ENCODE measurements around the gene HS1BP3. TPM values are rescaled to one million over a fixed set of nuclear protein-coding genes. Genes with fewer than 3 reads are reported as not detected.

Gene HS1BP3
- total and polyA plus RNA-seq, 2 of the 4 experiments (the other 2 are of a cell fraction) = 9.0 to 14.8 TPM

GRCh38 chr2:20606198-20606597 is 44.7 kb downstream of the HS1BP3 start:
- H2AK9ac ChIP-seq (replicated peaks; ENCODE audit: low read depth, low read length, poor library complexity) = no peak overlapping the region
- in situ Hi-C loops (cut with MboI; ENCODE audit: low sequenced_read_pairs) = no loop called here
- no peak overlapping the region for H3K56ac ChIP-seq (ENCODE audit: extremely low read depth, insufficient read depth, low read length)
- no peak overlapping the region for H3K4me2 ChIP-seq (ENCODE audit: low read depth, low read length)
- ChIA-PET CTCF (interaction anchor here (5.1 kb wide), 1 partner anchor 12 kb away, joined by 16 read pairs; no protein-coding TSS in a partner anchor), POLR2A (ENCODE audit: unreplicated experiment) (no interaction called here)
- no peak overlapping the region for H4K91ac ChIP-seq (ENCODE audit: insufficient read depth, low read depth, low read length)
- no peak overlapping the region for H3K9ac ChIP-seq (ENCODE audit: low read depth, low read length)
- no peak overlapping the region for H3K18ac ChIP-seq (ENCODE audit: low read depth, low read length)
- H2AFZ ChIP-seq (replicated peaks; ENCODE audit: low read length, poor library complexity) = no peak overlapping the region
- no peak for ATAC-seq (ENCODE audit: low read depth)
- H2AK5ac ChIP-seq (ENCODE audit: low read depth, low read length) = no peak overlapping the region
- no peaks in the 10 kb centered on the region for H3K27me3 ChIP-seq (ENCODE audit: control insufficient read depth, insufficient read depth, low read length)
- peaks cover 0 to 4% of the 10 kb centered on the region in 2 experiments; a peak in 1 of 4 replicates for H3K79me1 ChIP-seq (ENCODE audit: low read depth in 1 of 2, low read length in 2 of 2)
- BruUV-seq (replicated peaks) = no TSS peak
- H4K8ac ChIP-seq (ENCODE audit: low read depth in 2 of 2, low read length in 2 of 2) = no peak overlapping the region
- no peak overlapping the region for H3K27ac ChIP-seq (ENCODE audit: insufficient read depth, low read length)
- no peak overlapping the region for H3K4ac ChIP-seq (ENCODE audit: low read depth, low read length)
- no peak overlapping the region for H3K14ac ChIP-seq (replicated peaks; ENCODE audit: low read depth, low read length)
- H3K9me3 ChIP-seq (ENCODE audit: control insufficient read depth, insufficient read depth, low read length) = no peaks in the 10 kb centered on the region
- no peak overlapping the region for H4K5ac ChIP-seq (ENCODE audit: low read depth, low read length)
- no peak overlapping the region for H2BK5ac ChIP-seq (ENCODE audit: low read depth, low read length, poor library complexity, severe bottlenecking)
- H2BK120ac ChIP-seq (ENCODE audit: low read depth, low read length) = no peak overlapping the region
- dilution Hi-C loops (cut with HindIII; ENCODE audit: low sequenced_read_pairs, unreplicated experiment) = no loop called here
- H3K23ac ChIP-seq (ENCODE audit: low read depth, low read length) = no peak overlapping the region
- H3K9me1 ChIP-seq (ENCODE audit: insufficient read depth, low read length) = peaks cover 11% of the 10 kb centered on the region
- TF ChIP-seq SMC3 (IDR thresholded peaks at IDR 0.05; ENCODE audit: low read depth, low read length) (no peak), ELK1 (IDR thresholded peaks at IDR 0.05; ENCODE audit: borderline replicate concordance, low read depth, low read length) (no peak), MAZ (IDR thresholded peaks at IDR 0.05; ENCODE audit: borderline replicate concordance, low read depth, low read length) (no peak), USF2 (IDR thresholded peaks at IDR 0.05; ENCODE audit: low read depth, low read length) (no peak), POLR2A (IDR thresholded peaks at IDR 0.05; ENCODE audit: low read depth, low read length) (no peak), CEBPB (IDR thresholded peaks at IDR 0.05; ENCODE audit: low read depth, low read length) (no peak), RCOR1 (IDR thresholded peaks at IDR 0.05; ENCODE audit: insufficient replicate concordance, low read length) (no peak), MXI1 (IDR thresholded peaks at IDR 0.05; ENCODE audit: borderline replicate concordance, low read depth, low read length) (no peak), RFX5 (IDR thresholded peaks at IDR 0.05; ENCODE audit: low read depth, low read length) (no peak)
- H3K36me3 ChIP-seq (ENCODE audit: control insufficient read depth, insufficient read depth, low read length) = no peaks in the 10 kb centered on the region
- no CpG with 5 or more reads among the region's 3 CpGs for WGBS, 2 experiments (ENCODE audit: extremely low coverage in 2 of 2, insufficient read length in 1 of 2)
- H3K4me3 ChIP-seq (ENCODE audit: insufficient read depth, low read depth, low read length) = no peak overlapping the region
- H2BK20ac ChIP-seq (ENCODE audit: low read depth, low read length) = no peak overlapping the region
- peaks cover 9% of the 10 kb centered on the region for H3K4me1 ChIP-seq (ENCODE audit: control insufficient read depth, insufficient read depth, low read length)
- DNase-seq = no peak
- H4K20me1 ChIP-seq (ENCODE audit: insufficient read depth, low read length) = no peaks in the 10 kb centered on the region
- intact Hi-C loops (cut with micrococcal nuclease) = no loop called here
- no peak overlapping the region for H2BK15ac ChIP-seq (ENCODE audit: low read depth, low read length)
